GM19025 (cell line): ENCODE measurements around the gene TLX3.

Source experiments
- ATAC-seq: cut with Tn5 transposase; IDR thresholded peaks from one replicate; pipeline ENCODE4 v1.9.1; 2021; ENCODE audit warnings: mild to moderate bottlenecking, low read depth, moderate library complexity; ENCODE audit not compliant: unreplicated experiment

Gene TLX3

DNA sequence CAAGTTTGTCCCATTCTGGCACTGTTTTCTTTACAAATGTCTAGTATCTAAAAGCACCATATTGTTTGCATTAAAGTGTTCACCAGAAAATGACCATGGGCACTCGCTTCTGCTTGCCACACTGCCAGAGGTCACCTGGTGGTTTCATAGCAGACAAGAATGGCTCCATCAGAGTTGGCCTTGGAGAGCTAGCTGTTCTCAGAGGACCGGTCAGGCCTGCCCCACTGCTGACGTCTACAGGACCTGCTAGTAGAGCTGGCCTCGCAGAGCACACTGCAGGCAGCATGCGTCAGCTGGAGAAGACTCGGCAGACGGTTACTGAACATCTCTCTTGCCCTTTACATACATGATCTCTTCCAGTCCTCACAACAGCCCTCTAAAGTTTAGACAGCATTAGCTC, 8.7 kb upstream of the TLX3 start:
- no peak for ATAC-seq

DNA sequence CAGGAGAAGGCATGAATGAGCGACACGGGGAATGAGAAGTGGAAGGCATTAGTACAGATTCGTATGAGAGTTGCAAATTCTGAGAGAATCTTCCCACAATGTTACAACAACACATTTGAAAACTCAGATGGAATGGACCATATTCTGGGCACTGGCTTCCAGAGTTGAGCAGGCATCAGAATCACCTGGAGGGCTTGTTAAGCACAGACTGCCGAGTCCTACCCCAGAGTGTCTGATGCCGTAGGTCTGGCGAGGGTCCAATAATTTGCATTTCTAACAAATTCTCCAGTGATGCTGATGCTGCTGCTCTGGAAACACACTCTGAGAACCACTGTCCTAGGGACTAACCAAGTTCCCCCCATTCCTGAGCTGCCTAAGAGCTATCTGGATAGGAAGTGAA, 2.9 kb upstream of the TLX3 start:
- ATAC-seq, result no peak

DNA sequence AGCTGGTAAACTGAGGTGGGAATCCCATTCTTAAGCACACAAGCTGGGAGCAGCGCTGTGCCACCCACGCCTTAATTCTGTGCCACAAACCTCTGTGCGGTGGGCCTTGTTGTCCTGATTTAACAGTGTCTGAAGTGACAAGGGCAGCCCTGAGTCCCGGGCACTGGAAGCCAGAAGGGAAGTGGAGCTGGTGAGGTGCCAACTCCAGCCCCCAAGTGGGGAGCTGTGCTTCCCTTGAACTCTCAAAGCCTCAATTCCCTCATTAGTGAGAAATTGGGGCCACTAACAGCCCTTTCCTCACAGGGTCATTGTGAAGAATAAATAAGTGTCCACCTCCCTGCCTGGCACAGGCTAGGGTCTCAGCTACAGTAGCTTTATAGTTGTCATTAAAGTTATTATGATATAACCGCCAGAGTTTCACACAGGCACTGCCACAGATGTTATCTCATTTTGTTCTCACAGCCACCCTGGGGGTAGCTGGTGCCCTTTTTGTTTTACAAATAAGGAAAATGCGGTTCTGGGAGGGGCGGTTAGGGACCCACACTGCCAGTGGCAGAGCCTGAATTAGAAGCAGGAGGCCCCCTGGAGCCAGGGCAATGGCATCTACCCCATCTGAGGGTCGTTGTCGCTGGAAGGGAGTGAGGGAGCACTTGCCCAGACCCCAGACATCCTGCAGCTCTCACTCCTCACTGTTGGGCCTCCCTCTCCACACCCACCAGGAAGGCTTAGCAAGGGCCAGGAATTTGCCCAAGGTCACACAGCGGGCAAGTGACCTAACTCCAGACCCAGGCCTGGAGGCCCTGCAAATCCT, 2.1 kb upstream of the TLX3 start:
- no peak for ATAC-seq

DNA sequence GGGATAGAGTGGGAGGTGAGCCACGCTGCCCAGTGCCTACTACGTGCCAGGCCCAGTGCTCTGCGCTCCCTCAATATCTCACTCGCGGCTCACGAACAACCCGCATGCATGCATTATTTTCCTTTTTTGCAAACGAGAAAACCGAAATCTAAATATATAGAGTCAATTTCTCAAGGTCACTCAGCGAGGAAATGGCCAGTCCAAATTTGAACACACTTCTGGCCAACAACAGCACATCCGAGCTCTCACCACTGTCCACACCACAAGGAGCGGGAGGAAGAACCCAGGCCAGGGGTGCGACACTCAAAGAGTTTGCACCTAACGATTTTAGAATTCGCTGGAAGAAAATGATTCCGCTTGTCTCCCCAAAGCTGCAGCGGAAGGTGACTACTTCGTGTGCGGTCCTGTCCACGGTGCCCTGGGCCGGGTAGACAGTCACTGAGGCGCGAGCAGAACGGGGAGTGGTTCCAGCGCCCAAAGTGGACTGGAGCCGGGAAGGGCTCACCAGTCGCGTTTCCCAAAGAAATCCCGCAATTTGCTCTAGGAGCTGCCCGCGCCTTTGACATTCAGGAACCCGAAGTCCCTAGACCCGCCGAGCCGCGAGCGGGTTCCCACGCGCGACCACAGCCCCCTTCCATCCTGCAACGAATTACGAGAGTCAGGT, 1.1 kb upstream of the TLX3 start:
- no peak for ATAC-seq

DNA sequence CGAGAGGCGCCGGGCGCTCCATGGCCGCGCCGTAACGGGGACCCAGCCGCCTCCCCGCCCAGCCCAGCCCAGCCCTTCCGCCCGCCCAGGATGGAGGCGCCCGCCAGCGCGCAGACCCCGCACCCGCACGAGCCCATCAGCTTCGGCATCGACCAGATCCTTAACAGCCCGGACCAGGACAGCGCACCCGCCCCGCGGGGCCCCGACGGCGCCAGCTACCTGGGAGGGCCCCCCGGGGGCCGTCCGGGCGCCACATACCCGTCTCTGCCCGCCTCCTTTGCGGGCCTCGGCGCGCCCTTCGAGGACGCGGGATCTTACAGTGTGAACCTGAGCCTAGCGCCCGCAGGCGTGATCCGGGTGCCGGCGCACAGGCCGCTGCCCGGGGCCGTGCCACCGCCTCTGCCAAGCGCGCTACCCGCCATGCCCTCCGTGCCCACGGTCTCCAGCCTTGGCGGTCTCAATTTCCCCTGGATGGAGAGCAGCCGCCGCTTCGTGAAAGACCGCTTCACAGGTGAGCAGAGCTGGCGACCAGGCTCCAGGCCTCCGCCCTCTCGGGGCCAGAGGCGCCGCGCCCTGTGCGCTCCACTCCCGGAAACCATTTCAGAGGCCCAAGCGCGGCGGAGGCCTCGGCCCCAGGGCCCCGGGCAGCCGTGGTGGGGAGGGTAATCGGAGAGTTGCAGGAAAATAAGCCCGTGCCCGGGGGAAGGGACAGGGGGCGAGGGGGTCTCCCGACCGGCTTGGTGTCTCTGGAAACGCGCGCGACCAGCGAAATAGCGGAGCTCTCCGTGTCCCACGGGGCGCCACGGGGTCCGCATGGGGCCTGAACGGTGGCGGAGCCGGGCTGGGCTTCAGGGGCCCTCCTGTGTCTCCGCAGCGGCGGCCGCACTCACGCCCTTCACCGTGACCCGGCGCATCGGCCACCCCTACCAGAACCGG, 496 bp downstream of the TLX3 start:
- no peak for ATAC-seq

DNA sequence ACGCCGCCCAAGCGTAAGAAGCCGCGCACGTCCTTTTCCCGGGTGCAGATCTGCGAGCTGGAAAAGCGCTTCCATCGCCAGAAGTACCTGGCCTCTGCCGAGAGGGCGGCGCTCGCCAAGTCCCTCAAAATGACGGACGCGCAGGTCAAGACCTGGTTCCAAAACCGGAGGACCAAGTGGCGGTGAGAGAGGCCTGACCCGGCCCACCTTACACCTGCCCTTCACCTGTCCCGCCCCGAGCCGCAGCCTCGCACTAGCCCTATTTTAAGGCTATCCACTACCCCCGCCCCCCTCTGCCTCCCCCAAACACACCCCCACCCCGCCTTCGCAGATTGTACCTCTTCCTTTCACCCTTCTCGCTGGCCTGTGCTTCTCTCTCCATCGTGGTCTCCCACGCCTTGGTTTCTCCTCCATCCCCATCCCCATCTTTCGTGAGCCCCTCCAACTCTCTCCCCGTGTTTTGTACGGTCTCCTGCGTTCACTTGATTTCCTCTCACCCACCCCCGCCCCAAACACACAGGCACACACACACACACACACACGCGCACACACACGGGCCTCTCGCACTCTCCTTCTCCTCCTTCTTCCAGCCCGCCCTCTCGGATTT, 1.3 kb downstream of the TLX3 start:
- no peak for ATAC-seq

DNA sequence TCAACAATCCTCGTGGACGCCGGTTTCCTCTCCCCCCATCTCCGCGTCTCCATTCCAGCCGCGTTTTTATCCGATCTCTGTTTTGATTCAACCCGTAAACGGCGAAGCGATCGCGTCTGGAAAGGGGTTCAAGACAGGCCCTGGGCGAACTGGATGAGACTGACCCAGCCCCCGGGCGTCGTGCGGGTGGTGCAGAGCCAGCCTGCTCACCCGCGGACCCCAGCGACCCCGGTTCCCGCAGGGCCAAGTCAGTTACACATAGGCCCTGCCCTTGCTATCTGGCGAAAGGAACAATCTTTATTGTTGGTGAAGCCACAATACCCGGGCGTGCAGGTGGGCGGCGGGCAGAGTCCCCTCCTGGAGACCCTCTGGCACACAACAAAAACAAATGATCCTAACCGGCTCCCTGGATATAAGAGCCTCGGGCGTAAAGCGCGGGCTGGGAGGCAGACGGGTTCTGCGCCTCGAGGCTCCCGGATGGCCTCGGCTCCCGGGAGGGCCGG, 1.8 kb downstream of the TLX3 start:
- no peak for ATAC-seq

DNA sequence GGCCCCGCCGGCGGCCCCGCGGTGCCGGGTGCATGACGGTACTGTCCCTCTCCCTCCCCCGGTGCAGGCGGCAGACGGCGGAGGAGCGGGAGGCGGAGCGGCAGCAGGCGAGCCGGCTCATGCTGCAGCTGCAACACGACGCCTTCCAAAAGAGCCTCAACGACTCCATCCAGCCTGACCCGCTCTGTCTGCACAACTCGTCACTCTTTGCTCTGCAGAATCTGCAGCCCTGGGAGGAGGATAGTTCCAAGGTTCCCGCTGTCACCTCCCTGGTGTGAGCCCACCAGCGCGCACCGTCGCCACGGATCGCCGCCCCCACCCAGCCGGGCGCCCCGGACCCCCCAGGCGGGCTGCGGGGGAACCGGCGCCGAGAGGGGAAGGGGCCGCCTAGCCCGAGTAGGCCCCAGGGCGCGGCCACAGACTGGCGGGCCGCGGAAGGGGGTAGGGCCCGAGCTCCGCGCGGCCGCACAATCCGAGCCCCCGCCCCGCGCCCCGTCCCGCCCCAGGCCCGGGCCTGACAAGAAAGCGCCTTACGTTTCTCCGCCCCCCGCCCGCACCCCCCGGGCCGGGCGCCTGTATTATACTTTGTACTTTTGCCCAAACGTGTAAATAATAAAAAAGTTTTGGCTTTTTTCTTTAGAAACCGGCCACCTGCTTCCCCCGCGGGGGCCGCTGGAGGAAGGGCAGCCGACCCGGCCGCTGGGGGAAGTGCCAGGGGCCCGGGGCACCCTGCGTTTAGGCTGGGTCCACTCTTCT, 2.5 kb downstream of the TLX3 start:
- no peak for ATAC-seq

DNA sequence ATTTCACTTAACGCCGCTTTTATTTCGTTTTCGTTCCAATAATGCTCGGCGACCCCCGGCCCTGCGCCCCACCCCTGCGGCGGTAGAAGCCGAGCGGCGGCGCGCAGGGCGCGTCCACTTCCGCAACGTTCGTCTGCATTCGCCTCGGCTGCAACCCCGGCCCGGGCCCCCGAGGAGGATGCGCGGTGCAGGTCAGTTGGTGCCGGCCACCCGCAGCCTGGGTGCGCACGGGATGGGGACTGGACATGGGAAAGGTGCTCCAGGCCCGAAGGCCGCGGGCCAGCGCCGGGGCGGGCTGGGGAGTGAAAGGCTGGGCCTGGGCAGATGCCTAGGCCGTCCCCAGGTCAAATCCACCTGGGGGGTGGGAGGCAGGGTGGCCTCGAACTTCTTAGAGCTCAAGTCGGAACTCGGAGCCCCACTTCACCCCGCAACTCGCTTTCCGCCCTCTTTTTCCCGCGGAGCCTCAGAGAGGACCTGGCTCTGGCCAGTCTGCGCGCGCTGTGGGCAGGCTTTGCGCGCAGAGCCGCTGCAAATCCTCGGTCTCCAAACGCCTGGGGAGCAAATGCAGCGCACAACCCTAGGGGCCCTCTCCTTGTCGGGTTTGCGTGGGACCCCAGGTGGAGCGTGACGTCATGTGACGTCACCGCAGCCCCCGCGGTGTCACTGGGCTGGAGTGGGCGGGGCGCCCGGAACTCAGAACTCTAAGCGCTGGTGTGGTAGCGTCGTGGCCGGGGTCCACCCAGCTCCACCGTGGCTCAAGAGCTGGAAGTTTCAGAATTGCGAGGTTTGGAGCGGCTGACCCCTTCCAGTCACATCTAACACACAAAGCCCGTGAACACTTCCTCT, 3.3 kb downstream of the TLX3 start:
- no peak for ATAC-seq

DNA sequence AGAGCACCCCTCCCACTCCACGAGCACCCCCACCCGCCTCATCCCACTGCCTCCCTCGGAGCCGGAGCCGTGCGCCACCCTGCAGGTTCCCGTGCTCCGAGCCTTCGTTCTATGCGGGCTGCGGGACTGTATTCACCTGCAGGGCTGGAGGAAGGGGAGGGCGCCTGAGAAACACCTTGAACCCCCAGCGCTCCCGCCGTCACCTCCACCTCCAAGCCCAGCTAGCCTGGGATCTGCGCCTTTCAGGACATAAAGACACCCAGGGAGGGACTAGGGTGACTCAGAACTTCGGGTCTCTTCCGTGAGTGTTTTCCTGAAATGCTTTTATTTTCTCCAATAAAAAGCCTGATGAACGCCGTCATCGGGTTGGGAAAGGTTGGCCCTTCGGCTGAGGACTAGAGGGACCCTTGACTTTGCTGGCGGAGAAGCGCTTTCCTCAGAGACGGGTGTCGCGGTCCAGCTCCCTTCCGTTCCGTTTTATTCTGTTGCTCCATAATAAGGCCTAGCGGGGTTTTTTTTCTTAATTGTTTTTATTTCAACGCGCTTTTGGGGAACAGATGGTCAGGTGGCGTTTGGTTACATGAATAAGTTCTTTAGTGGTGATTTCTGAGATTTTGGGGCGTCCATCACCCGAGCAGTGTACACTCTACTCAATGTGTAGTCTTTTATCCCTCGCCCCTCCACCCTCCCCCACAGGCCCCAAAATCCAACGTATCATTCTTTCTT, 4.6 kb downstream of the TLX3 start:
- no peak for ATAC-seq

DNA sequence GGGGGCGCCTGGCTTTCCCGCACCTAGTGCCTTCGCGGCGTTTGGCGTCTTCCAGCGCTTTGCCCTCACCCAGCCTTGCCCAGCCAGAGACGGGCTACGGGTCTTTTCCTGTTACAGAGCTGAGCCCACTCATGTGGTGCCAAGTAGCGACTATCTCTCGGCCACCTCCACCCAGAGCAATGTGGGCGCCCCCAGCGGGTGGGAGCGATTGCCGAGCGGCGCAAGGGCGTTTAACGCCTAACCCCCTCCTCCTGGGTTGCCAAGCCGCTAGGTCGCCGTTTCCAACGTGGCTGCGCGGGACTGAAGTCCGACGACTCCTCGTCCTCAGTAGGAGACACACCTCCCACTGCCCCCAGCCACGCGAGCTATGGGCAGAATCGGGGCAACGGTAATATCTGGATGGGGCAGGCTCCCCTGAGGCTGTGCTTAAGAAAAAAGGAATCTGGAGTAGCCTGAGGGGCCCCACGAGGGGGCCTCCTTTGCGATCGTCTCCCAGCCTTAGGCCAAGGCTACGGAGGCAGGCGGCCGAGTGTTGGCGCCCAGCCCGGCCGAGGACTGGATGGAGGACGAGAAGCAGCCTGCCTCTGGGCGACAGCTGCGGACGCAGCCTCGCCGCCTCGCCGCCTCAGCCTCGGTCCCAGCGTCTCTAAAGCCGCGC, 5.8 kb downstream of the TLX3 start:
- ATAC-seq, result no peak

DNA sequence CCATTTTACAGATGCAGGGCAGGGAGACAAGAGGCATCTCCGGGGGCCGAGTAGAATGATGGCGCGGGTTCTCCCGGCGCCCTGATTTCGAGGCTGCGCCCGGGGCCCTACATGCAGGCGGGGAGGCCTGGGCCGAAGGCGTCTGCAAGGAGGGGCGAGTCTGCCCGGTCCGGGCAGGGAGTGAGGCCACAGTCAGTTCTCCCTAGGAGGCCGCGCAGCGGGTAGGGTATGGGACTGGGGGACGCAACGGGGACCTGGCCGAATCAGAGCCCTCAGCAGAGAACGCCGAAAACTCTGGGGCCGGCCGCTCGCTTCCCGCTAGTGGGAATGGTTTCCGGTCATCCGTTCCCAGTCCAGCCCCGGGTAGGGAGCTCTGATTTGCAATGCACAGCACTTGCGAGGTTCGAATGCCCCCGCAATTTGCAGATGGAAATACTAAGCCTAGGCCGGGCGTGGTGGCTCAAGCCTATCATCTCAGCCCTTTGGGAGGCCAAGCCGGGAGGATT, 6.4 kb downstream of the TLX3 start:
- no peak for ATAC-seq

DNA sequence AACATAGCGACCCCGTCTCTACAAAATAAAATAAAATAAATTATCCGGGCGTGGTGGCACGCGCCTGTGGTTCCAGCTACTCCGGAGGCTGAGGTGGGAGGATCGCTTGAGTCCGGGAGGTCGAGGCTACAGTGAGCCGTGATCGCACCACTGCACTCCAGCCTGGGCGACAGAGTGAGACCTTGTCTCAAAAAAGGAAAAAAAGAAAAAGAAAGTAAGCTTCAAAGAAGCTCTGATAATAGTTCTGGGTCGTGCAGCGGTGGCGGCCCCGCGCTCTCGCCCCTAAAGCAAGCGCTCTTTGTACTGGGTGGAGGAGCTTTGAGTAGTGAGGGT, 6.8 kb downstream of the TLX3 start:
- no peak for ATAC-seq

DNA sequence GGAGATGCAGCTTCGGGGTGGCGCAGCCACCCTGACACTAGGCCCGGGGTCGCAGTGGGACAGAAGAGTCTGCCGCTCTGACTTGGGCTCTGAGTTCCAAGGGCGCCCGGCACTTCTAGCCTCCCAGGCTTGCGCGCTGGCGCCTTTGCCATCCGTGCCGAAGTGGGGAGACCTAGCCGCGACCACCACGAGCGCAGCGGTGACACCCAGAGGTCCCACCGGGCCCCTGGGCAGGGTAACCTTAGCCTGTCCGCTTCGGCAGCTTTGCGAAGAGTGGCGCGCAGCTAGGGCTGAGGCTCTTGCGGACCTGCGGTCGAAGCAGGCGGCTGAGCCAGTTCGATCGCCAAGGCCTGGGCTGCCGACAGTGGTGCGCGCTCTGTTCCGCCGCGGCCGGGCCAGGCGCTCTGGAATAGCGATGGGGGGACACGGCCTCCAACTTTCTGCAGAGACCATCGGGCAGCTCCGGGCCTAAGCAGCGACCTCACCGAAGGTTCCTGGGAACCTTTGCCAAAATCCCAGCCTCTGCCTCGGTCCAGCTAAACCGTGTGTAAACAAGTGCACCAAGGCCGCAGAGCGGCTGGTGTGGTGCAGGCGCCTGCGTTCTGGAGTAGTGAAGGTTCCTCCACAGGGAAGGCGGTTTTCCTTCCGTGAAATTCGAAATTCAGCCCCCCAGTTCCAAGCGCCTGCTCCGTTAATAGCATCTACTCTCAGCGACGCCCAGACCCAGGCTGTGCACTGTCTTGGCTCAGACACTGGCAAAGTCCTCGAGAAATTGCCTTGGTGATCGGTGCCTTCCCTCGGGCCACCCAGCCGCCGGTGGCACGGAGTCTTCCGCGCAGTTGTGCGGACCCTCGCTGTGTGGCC, 7.4 kb downstream of the TLX3 start:
- no peak for ATAC-seq

DNA sequence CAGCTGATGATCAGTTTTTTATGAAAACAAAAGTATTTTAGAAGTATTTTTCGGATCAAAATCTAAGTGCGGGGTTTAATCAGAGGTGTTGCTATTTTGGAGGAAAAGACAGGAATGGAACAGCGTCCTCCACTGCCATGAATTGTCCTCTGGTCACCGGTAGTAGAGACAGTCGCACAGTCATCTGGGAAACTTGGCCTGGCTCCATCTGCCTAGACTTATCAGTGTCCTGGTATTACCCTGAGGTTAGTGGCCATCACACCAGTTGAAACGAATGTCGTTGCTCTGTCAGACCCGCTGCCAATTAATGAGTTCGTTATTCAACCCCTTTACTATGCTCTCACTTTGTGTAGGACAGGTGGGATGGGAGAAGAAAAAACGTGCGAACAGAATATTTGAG, 8.2 kb downstream of the TLX3 start:
- no peak for ATAC-seq

DNA sequence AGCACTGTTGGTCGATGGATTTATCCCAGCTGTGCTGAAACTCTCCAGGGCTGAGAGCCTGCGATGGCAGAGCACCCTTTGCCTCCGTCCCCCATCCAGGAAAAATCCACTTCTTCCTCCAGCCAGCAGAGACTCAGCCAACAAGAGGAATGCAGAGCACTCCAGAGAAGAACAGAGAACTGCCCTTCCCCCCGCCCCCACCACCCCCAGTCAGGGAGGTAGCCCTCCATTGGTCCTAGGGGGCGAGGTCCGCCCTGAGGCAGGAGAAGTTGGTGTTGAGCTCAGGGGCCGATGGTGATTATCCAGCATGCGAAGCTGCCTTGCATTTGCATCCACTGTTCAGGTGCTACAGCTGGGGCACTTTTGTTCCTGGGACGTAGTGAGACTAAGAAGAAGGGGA, 9.0 kb downstream of the TLX3 start:
- ATAC-seq, result no peak

DNA sequence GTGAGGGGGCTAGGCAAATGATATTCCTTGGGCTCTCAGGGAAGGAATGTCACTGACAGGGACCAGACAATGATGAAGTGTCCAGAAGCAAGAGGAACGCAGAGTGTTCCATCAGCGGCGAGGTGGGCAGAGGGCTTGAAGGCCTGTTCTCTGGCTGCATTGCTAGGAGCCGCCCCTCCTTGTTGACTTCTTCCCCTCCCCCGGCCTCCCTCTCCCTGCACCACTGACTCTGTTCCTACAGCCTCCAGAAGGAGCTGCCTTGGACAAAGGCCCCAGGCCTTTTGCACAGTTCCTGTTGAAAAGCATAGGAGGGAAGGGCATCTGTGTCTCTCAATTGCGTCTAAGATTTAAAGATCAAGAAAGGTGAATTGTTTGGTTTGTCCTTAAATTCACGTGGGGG, 12.4 kb downstream of the TLX3 start:
- no peak for ATAC-seq
